Tibial artery (tissue), 4 donors: ENCODE data around the gene FAM3D.

Experiments used
- DNase-seq, 2 donors: peaks; one replicate each; pipeline ENCODE4 v3.0.0-alpha.2; 2019
- H3K27ac ChIP-seq, 2 donors: fragments of 200-600 bp; sonication (generic) in 1 of 2; 1 replicate in 1 of 2; 2 replicates in 1 of 2; pipeline ENCODE4 v1.5.1; 2018 to 2019; ENCODE audit warnings: mild to moderate bottlenecking in 1 of 2
- H3K27me3 ChIP-seq, 2 donors: fragments of 200-600 bp; sonication (generic) in 1 of 2; one replicate each; pipeline versions ENCODE4 v1.5.1 to v1.6.0; 2016 to 2019
- H3K36me3 ChIP-seq, 3 donors: fragments of 200-600 bp; sonication (generic) in 2 of 3; one replicate each; pipeline ENCODE4 v1.5.1; 2016 to 2019; ENCODE audit warnings: mild to moderate bottlenecking in 2 of 3
- H3K4me1 ChIP-seq, 4 donors: fragments of 200-600 bp; sonication (generic) in 2 of 4; 1 replicate in 3 of 4; 2 replicates in 1 of 4; pipeline ENCODE4 v1.5.1; 2016 to 2019
- H3K4me3 ChIP-seq, 2 donors: fragments of 200-600 bp; sonication (generic) in 1 of 2; 1 replicate in 1 of 2; 2 replicates in 1 of 2; pipeline ENCODE4 v1.5.1; 2018 to 2019; ENCODE audit warnings: mild to moderate bottlenecking in 2 of 2
- H3K9me3 ChIP-seq, 3 donors: fragments of 200-600 bp; sonication (generic) in 1 of 3; one replicate each; pipeline ENCODE4 v1.5.1; 2016 to 2019
- intact Hi-C: fragments of 100-400 bp; cut with DNase I; formaldehyde crosslinking; loops from one replicate; pipeline ENCODE4 v1.15.0; 2023; ENCODE audit warnings: low total_unique reads
- TF ChIP-seq, protein P1 (sequence below), 2 experiments: fragments of 200-600 bp in 1 of 2; fragments of 450-650 bp in 1 of 2; IDR thresholded peaks; one replicate each; pipeline ENCODE4 v1.5.1; 2017 to 2019; ENCODE audit warnings: antibody characterized with exemption in 2 of 2, mild to moderate bottlenecking in 1 of 2, moderate library complexity in 1 of 2

Gene FAM3D

DNA sequence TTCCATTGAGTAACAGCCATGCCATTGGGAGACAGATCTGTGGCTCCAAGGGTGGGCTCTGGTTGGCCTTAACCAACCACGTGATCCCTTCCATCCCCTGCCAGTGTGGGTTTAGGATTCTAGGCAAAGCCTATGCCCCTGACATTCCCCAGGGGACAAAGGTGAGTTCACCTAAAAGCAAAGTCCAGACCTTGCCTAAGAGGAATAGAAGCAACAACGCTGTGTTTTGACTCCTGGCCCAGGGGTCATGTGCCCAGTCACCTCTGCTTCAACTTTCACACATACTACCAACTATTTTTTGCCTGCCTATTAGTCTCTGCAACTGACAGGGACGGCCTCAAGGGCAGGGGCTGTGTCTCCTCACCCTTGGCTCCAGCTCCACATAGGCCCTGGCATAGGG is 42.0 kb downstream of the FAM3D start:
- Histone ChIP-seq H3K36me3 (no peaks in the 10 kb centered on the region), H3K27me3 (peaks cover 0 to 8% of the 10 kb centered on the region in 2 donors), H3K9me3 (no peaks in the 10 kb centered on the region), H3K27ac (no peak overlapping the region), H3K4me1 (peaks cover 0 to 32% (median 12%) of the 10 kb centered on the region in 4 donors), H3K4me3 (no peak overlapping the region)
- intact Hi-C loops: no loop called here
- DNase-seq: no peak
- TF ChIP-seq, protein P1, sequence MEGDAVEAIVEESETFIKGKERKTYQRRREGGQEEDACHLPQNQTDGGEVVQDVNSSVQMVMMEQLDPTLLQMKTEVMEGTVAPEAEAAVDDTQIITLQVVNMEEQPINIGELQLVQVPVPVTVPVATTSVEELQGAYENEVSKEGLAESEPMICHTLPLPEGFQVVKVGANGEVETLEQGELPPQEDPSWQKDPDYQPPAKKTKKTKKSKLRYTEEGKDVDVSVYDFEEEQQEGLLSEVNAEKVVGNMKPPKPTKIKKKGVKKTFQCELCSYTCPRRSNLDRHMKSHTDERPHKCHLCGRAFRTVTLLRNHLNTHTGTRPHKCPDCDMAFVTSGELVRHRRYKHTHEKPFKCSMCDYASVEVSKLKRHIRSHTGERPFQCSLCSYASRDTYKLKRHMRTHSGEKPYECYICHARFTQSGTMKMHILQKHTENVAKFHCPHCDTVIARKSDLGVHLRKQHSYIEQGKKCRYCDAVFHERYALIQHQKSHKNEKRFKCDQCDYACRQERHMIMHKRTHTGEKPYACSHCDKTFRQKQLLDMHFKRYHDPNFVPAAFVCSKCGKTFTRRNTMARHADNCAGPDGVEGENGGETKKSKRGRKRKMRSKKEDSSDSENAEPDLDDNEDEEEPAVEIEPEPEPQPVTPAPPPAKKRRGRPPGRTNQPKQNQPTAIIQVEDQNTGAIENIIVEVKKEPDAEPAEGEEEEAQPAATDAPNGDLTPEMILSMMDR (IDR thresholded peaks at IDR 0.05): no peak

DNA sequence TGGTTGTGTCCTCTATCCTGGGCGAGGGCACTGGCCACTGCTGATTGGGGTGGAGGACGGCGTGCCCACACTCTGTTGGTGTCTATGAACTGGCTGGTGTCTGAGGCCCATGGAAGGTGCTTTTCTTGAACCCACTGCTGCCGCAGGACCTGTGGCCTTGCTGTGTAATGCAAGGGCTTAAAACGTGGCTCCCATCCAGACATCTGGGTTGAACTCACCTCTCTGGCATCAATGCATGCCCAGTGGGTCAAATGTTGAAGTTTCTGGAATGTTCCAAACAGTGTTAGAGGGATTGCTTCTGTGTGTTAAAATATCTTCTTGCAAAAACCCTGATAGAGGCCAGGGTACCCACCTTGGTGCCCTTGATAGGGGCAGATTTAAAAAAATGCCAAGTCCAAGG is 42.6 kb downstream of the FAM3D start:
- no peaks in the 10 kb centered on the region for H3K36me3 ChIP-seq
- DNase-seq: no peak
- TF ChIP-seq, protein P1 (IDR thresholded peaks at IDR 0.05): no peak
- H3K4me3 ChIP-seq: no peak overlapping the region
- H3K9me3 ChIP-seq: no peaks in the 10 kb centered on the region
- H3K27me3 ChIP-seq: peaks cover 0 to 8% of the 10 kb centered on the region in 2 donors
- H3K4me1 ChIP-seq: peaks cover 0 to 28% (median 10%) of the 10 kb centered on the region in 4 donors
- no peak overlapping the region for H3K27ac ChIP-seq
- intact Hi-C loops: no loop called here

DNA sequence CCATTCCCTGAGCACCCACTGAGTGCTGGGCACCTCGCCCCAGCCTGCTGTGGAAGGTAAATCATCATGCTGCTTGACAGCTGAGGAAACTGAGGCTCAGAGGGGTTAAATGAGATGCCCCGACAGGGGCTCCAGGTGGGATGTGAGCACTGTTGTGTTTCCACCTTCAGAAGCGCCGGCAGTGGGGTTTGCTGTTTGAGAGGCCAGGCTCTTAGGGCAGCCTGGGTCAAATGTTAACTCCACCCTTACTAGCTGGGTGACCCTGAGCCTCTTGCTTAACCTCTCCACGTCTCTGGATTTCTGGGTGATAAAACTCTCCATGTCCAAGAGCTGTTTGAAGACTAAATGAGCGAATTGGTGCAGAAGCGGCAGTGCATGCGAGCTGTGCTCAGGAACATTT is 43.1 kb downstream of the FAM3D start:
- H3K4me3 ChIP-seq: no peak overlapping the region
- intact Hi-C loops: no loop called here
- no peak for DNase-seq
- no peak overlapping the region for H3K27ac ChIP-seq
- TF ChIP-seq, protein P1 (IDR thresholded peaks at IDR 0.05): no peak
- H3K36me3 ChIP-seq: no peaks in the 10 kb centered on the region
- no peaks in the 10 kb centered on the region for H3K9me3 ChIP-seq
- H3K27me3 ChIP-seq: peaks cover 0 to 8% of the 10 kb centered on the region in 2 donors
- peaks cover 0 to 23% (median 8%) of the 10 kb centered on the region in 4 donors for H3K4me1 ChIP-seq

DNA sequence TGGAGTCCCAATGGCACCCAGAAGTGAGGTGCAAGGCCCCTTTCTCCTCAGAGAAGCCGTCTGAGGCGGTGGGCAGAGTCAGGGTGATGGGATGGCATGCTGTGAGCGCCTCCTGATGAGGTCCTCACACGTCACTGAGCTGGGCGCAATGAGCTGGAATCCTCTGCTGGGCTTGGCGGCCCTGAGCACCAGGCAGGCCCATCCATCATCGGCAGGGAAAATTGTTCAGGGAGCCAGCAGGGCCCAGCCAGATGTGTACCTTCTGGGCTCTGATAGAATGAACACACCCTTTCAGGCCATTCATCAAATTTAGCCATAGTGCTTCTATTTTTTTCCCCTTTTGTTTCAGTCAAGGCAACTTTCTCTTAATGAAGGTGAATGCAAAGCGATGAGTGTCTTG is 43.7 kb downstream of the FAM3D start:
- peaks cover 0 to 17% (median 5%) of the 10 kb centered on the region in 4 donors for H3K4me1 ChIP-seq
- H3K27me3 ChIP-seq: peaks cover 0 to 8% of the 10 kb centered on the region in 2 donors
- DNase-seq: no peak
- TF ChIP-seq, protein P1 (IDR thresholded peaks at IDR 0.05): no peak
- intact Hi-C loops: no loop called here
- no peak overlapping the region for H3K4me3 ChIP-seq
- H3K27ac ChIP-seq: no peak overlapping the region
- H3K9me3 ChIP-seq: no peaks in the 10 kb centered on the region
- no peaks in the 10 kb centered on the region for H3K36me3 ChIP-seq

DNA sequence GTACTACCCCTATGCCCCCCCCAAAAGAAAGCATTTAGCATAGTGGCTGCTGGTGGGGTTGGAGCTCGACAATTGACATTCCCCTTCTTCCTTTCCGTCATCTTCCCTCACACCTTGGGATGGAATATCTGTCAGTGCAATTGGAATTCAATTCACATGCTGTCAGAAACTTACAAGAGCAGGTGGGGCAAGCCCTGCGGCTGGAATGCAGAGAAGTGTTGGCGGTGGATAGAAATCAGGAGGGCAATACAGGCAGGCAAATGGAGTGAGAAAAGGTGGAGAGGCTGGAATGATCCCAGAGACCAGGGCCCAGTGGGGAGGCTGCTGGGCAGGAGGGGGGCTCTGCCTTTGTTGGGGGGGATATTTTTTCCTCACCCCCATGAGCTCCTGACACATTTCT is 44.1 kb downstream of the FAM3D start:
- H3K9me3 ChIP-seq: no peaks in the 10 kb centered on the region

More for the DNA sequence above, 44.1 kb downstream of the FAM3D start:
- peaks cover 0 to 12% (median 2%) of the 10 kb centered on the region in 4 donors for H3K4me1 ChIP-seq
- intact Hi-C loops: no loop called here
- no peak overlapping the region for H3K27ac ChIP-seq
- DNase-seq: no peak
- H3K36me3 ChIP-seq: no peaks in the 10 kb centered on the region
- TF ChIP-seq, protein P1 (IDR thresholded peaks at IDR 0.05): no peak
- no peak overlapping the region for H3K4me3 ChIP-seq
- H3K27me3 ChIP-seq: peaks cover 0 to 8% of the 10 kb centered on the region in 2 donors
